A673 (cell line): Measurements from ENCODE around the gene ARHGAP22. TPM values are rescaled to one million over a fixed set of nuclear protein-coding genes. Genes with fewer than 3 reads are reported as not detected.

Experiments used
- BruUV-seq: library from RNA; stranded (reverse); fragments of 400-500 nt; replicated peaks from 2 replicates; lab custom pipeline; 2021; lab: Mats Ljungman, UMichigan
- CTCF ChIA-PET: fragments of 300-600 bp; sonication (Branson Sonifier 250); formaldehyde crosslinking; loops from one replicate; lab custom pipeline; 2022; ENCODE audit warnings: antibody characterized with exemption; lab: Charles Lee
- POLR2A ChIA-PET: fragments of 300-600 bp; sonication (Branson Sonifier 250); formaldehyde crosslinking; loops from one replicate; lab custom pipeline; 2022; ENCODE audit warnings: antibody characterized with exemption; ENCODE audit not compliant: low non-redundant PET; lab: Charles Lee
- DNase-seq: peaks from one replicate; pipeline ENCODE4 v3.0.0-alpha.2; 2015; ENCODE audit warnings: low spot score
- H3K27ac ChIP-seq: fragments of 200-600 bp; sonication (generic); 2 replicates; pipeline ENCODE4 v1.5.1; 2016; ENCODE audit warnings: mixed run types, low read depth, mild to moderate bottlenecking, mixed read lengths, antibody characterized with exemption, low read length; ENCODE audit not compliant: poor library complexity, severe bottlenecking
- H3K27me3 ChIP-seq: fragments of 200-600 bp; sonication (generic); replicated peaks from 2 replicates; pipeline ENCODE4 v1.6.1; 2017; ENCODE audit warnings: mixed run types, low read depth, mild to moderate bottlenecking, mixed read lengths, antibody characterized with exemption, low read length; ENCODE audit not compliant: insufficient read depth, poor library complexity
- H3K36me3 ChIP-seq: fragments of 200-600 bp; sonication (generic); 2 replicates; pipeline ENCODE4 v1.6.1; 2016; ENCODE audit warnings: mixed run types, mild to moderate bottlenecking, mixed read lengths, antibody characterized with exemption, low read length; ENCODE audit not compliant: insufficient read depth, poor library complexity, severe bottlenecking
- H3K4me1 ChIP-seq: fragments of 200-600 bp; sonication (generic); 2 replicates; pipeline ENCODE4 v1.6.1; 2017; ENCODE audit warnings: mixed run types, mild to moderate bottlenecking, mixed read lengths, antibody characterized with exemption, low read length; ENCODE audit not compliant: insufficient read depth, poor library complexity, severe bottlenecking
- H3K4me3 ChIP-seq: fragments of 200-600 bp; sonication (generic); 2 replicates; pipeline ENCODE4 v1.5.1; 2016; ENCODE audit warnings: low read depth, mixed run types, mild to moderate bottlenecking, mixed read lengths, low read length; ENCODE audit not compliant: poor library complexity, severe bottlenecking
- H3K9me3 ChIP-seq: fragments of 200-600 bp; sonication (generic); 2 replicates; pipeline ENCODE4 v1.6.1; 2016; ENCODE audit warnings: mixed run types, low read depth, mild to moderate bottlenecking, mixed read lengths, antibody characterized with exemption, low read length; ENCODE audit not compliant: poor library complexity, severe bottlenecking
- CTCF ChIP-seq: fragments of 300-800, 200-600 bp; sonication (generic); conservative IDR thresholded peaks from 2 replicates; pipeline ENCODE4 v1.5.1; 2017; ENCODE audit warnings: low read depth, mild to moderate bottlenecking, antibody characterized with exemption, low read length, moderate library complexity, mixed read lengths
- EZH2 ChIP-seq: fragments of 200-600 bp; sonication (generic); IDR thresholded peaks from 2 replicates; pipeline ENCODE4 v1.6.1; 2017; ENCODE audit warnings: borderline replicate concordance, low read depth, mild to moderate bottlenecking, mixed read lengths, antibody characterized with exemption, low read length; ENCODE audit not compliant: poor library complexity, severe bottlenecking
- intact Hi-C: fragments of 100-400 bp; cut with micrococcal nuclease; formaldehyde crosslinking; loops from one replicate; pipeline ENCODE4 v1.10.0; 2022; ENCODE audit not compliant: unreplicated experiment
- total RNA-seq: library from RNA; stranded (reverse); gene quantifications from 2 replicates; pipeline ENCODE4 v1.2.3, GENCODE V29; 2021

ARHGAP22 gene
- total RNA-seq, 1 experiment from 2014 or later: 0.47 TPM

- Histone ChIP-seq H3K27ac (no peak overlapping the region), H3K9me3 (no peaks in the 10 kb centered on the region), H3K4me1 (peaks cover 11% of the 10 kb centered on the region), H3K36me3 (no peaks in the 10 kb centered on the region), H3K4me3 (no peak overlapping the region), H3K27me3 (peaks cover 16% of the 10 kb centered on the region)
- no peak for DNase-seq
- TF ChIP-seq CTCF (no peak), EZH2 (no peak)
- CTCF ChIA-PET: no interaction called here
- POLR2A ChIA-PET: no interaction called here
- BruUV-seq: no TSS peak
- intact Hi-C loops: no loop called here
Observed at GRCh38 chr10:48468866-48469511, 135.9 kb downstream of the ARHGAP22 start.

- ChIA-PET POLR2A (no interaction called here), CTCF (no interaction called here)
- no TSS peak for BruUV-seq
- H3K36me3 ChIP-seq: no peaks in the 10 kb centered on the region
- TF ChIP-seq CTCF (no peak), EZH2 (no peak)
- no peak overlapping the region for H3K4me3 ChIP-seq
- H3K9me3 ChIP-seq: no peaks in the 10 kb centered on the region
- peaks cover 11% of the 10 kb centered on the region for H3K4me1 ChIP-seq
- H3K27me3 ChIP-seq: peaks cover 16% of the 10 kb centered on the region
- intact Hi-C loops: no loop called here
- no peak for DNase-seq
- no peak overlapping the region for H3K27ac ChIP-seq
Observed at GRCh38 chr10:48468130-48468790, 136.6 kb downstream of the ARHGAP22 start.

GRCh38 chr10:48467669-48468068, 137.2 kb downstream of the ARHGAP22 start:
- no peak for DNase-seq
- no TSS peak for BruUV-seq
- Histone ChIP-seq H3K27ac (no peak overlapping the region), H3K4me1 (peaks cover 11% of the 10 kb centered on the region), H3K27me3 (peaks cover 16% of the 10 kb centered on the region), H3K9me3 (no peaks in the 10 kb centered on the region), H3K36me3 (no peaks in the 10 kb centered on the region), H3K4me3 (no peak overlapping the region)
- POLR2A ChIA-PET: no interaction called here
- intact Hi-C loops: no loop called here
- CTCF ChIA-PET: no interaction called here
- TF ChIP-seq CTCF (no peak), EZH2 (no peak)
